NCI-H69 (cell line): Measurements from ENCODE around the gene NUAK2.

Experiments used
- DNase-seq: peaks from one replicate; lab custom pipeline; 2025; lab: John Stamatoyannopoulos, UW

The NUAK2 gene

DNA sequence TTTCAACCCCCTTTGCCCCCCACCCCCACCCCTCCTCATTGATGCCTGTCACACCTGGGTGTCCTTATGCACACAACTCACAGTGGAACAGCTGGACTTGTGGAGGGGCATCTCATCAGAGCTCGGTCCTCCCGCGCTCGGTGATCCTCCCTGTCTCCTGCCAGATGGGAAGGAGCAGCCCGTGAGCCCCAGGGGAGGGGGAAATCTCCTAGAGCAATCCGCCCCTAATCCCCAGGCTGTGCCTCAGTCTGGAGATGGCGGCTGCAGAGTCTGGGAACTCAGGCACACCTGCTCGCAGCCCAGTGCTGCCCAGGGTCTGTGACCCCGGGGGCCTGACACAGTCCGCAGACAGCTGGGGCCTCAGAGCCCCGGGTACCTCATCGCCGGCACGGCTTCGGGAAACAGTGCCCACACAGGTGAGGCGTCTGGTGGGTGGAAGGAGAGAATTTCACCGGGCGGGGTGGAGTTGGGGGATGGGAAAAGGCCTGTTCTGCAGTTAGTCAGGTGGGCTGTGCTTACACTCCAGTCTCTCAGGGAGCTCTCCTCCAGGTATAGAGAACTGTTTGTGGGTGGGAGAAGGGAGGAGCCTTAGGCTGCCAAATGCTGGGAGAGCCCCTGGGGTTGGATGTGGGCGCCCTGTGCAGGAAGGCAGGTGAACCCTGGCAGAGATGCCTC, 64.5 kb downstream of the NUAK2 start:
- peak; percentile 86 for DNase-seq

- DNase-seq = peak; percentile 85
Observed at GRCh38 chr1:205255941-205256780, 65.4 kb downstream of the NUAK2 start.
